Fibroblast of mammary gland (primary cell): ENCODE results near the gene NUP210.

Source experiments
- DNase-seq: peaks from one replicate; pipeline ENCODE4 v3.0.0-alpha.2; 2010; ENCODE audit warnings: low read depth
- H3K4me3 ChIP-seq: 2 replicates; pipeline ENCODE4 v1.5.1; 2011; ENCODE audit warnings: low read depth, mild to moderate bottlenecking, low read length, moderate library complexity; ENCODE audit not compliant: control insufficient read depth
- TF ChIP-seq, protein P1 (sequence below): conservative IDR thresholded peaks from 2 replicates; pipeline ENCODE4 v1.5.1; 2011; ENCODE audit warnings: low read depth, low read length, inconsistent platforms; ENCODE audit not compliant: control insufficient read depth, insufficient read depth

Gene NUP210

GRCh38 chr3:13405614-13406013 is 14.5 kb downstream of the NUP210 start:
- TF ChIP-seq, protein P1, sequence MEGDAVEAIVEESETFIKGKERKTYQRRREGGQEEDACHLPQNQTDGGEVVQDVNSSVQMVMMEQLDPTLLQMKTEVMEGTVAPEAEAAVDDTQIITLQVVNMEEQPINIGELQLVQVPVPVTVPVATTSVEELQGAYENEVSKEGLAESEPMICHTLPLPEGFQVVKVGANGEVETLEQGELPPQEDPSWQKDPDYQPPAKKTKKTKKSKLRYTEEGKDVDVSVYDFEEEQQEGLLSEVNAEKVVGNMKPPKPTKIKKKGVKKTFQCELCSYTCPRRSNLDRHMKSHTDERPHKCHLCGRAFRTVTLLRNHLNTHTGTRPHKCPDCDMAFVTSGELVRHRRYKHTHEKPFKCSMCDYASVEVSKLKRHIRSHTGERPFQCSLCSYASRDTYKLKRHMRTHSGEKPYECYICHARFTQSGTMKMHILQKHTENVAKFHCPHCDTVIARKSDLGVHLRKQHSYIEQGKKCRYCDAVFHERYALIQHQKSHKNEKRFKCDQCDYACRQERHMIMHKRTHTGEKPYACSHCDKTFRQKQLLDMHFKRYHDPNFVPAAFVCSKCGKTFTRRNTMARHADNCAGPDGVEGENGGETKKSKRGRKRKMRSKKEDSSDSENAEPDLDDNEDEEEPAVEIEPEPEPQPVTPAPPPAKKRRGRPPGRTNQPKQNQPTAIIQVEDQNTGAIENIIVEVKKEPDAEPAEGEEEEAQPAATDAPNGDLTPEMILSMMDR = no peak
- no peak overlapping the region for H3K4me3 ChIP-seq
- DNase-seq = no peak

GRCh38 chr3:13404626-13405452 is 15.3 kb downstream of the NUP210 start:
- no peak for DNase-seq
- H3K4me3 ChIP-seq = no peak overlapping the region
- TF ChIP-seq, protein P1 = no peak

DNA sequence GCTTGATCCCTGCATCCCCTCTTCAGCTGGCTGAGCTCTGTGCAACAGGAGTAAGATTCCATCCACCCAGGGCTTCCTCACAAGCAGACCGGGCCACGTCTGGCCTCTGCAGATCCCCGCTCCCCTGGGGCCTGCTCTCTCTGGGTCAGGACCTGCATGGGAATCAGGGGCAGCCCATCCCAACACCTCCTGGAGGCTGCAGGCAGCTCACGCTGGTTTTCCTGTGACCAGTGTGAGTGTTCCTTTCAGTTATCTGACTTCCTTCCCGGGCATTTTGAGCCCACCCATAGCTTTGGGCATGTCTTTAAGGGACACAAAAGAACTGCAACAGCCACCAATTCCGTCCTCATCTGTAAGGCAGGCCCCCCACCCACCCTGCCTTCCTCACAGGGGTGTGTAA is 16.3 kb downstream of the NUP210 start:
- TF ChIP-seq, protein P1 = no peak
- DNase-seq = no peak

GRCh38 chr3:13403213-13403819 is 16.8 kb downstream of the NUP210 start:
- no peak overlapping the region for H3K4me3 ChIP-seq
- DNase-seq = no peak
- TF ChIP-seq, protein P1 = no peak

More for the DNA sequence above, 16.3 kb downstream of the NUP210 start:
- H3K4me3 ChIP-seq = no peak overlapping the region

DNA sequence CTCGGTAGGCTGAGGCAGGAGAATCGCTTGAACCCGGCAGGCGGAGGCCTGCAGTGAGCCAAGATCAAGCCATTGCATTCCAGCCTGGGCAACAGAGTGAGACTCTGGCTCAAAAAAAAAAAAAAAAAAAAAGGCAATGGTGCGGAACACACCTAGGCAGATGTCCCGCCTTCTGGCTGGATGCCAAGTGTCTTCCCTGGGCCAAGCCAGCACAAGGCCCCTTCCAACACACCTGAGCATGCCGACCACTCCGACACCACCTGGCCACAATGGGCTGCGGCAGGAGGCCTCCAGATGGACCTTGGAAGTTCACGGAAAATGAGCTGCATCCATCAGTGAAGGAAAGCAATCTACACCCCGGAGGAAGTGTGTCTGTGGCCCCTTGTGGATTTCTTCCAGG is 19.0 kb downstream of the NUP210 start:
- no peak for DNase-seq
- no peak overlapping the region for H3K4me3 ChIP-seq
- TF ChIP-seq, protein P1 = no peak

DNA sequence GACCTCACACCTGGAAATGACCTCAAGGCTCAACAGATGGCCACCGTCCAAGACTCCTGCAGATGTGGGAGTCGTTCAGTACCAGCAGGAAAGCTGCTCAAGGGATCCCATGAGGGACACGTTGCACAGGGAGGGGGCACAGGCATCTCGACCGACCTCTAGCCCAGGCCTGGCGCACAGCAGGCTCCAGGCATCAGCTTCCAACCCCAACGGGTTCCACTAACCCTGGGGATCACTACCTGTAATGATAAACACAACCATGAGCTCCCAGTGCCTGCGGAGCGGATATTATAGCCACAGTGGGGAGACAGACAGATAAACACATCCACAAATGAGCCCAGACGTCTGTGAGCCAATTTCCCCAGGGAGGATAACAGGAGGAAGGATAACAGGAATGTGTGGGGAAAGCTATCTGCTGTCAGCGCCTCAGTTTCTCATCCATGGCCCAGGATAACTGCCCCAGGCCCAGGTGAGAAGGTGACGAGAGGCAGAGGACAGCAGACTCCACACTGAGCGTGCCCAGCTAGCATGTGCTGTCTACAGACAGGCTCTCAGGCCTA is 19.9 kb downstream of the NUP210 start:
- H3K4me3 ChIP-seq = no peak overlapping the region
- TF ChIP-seq, protein P1 = no peak
- no peak for DNase-seq
